Tibial nerve (tissue), 4 donors: ENCODE results near the gene WASF3. TPM values are rescaled to one million over a fixed set of nuclear protein-coding genes. Genes with fewer than 3 reads are reported as not detected.

Source experiments
- DNase-seq, 2 donors: peaks; one replicate each; pipeline ENCODE4 v3.0.0-alpha.2; 2019; ENCODE audit warnings: low spot score in 2 of 2
- H3K27ac ChIP-seq, 4 donors: fragments of 200-600 bp; sonication (generic) in 3 of 4; one replicate each; pipeline ENCODE4 v1.5.1; 2017 to 2019; ENCODE audit warnings: mild to moderate bottlenecking in 1 of 4
- H3K27me3 ChIP-seq, 2 donors: fragments of 200-600 bp; sonication (generic) in 1 of 2; one replicate each; pipeline versions ENCODE4 v1.5.1 to v1.6.0; 2017 to 2019
- H3K36me3 ChIP-seq, 3 donors: fragments of 200-600 bp; sonication (generic); one replicate each; pipeline ENCODE4 v1.5.1; 2018 to 2019
- H3K4me1 ChIP-seq, 4 donors: fragments of 200-600 bp; sonication (generic) in 3 of 4; one replicate each; pipeline ENCODE4 v1.5.1; 2017 to 2019
- H3K4me3 ChIP-seq, 4 donors: fragments of 200-600 bp; sonication (generic) in 3 of 4; one replicate each; pipeline ENCODE4 v1.5.1; 2017 to 2019; ENCODE audit warnings: mild to moderate bottlenecking in 1 of 4, moderate library complexity in 1 of 4
- H3K9me3 ChIP-seq, 4 donors: fragments of 200-600 bp; sonication (generic) in 3 of 4; one replicate each; pipeline ENCODE4 v1.5.1; 2017 to 2019
- EP300 ChIP-seq, 2 donors: sonication (generic); formaldehyde crosslinking; IDR thresholded peaks; one replicate each; pipeline ENCODE4 v1.6.1; 2017; ENCODE audit warnings: antibody characterized with exemption in 2 of 2, mild to moderate bottlenecking in 1 of 2
- POLR2A ChIP-seq, 2 donors: fragments of 450-650 bp; IDR thresholded peaks; one replicate each; pipeline ENCODE4 v1.6.1; 2017; ENCODE audit warnings: antibody characterized with exemption in 2 of 2, mild to moderate bottlenecking in 2 of 2, moderate library complexity in 2 of 2
- WGBS, 2 donors: methylation state at CpG; one replicate each; pipeline ENCODE4 v1.1.5; 2018; 5-methylcytosine and 5-hydroxymethylcytosine counted together
- total RNA-seq, 4 donors: library from RNA; depleted of rRNA; stranded (reverse); fragments of >200 nt; gene quantifications; one replicate each; pipeline ENCODE4 v1.1.0, GENCODE V29; 2016
- TF ChIP-seq, protein P1 (sequence below), 5 experiments: fragments of 200-600 bp in 3 of 5; fragments of 450-650 bp in 2 of 5; sonication (generic) in 3 of 5; IDR thresholded peaks; one replicate each; pipeline ENCODE4 v1.5.1; 2016 to 2019; ENCODE audit warnings: antibody characterized with exemption in 5 of 5, mild to moderate bottlenecking in 3 of 5, moderate library complexity in 2 of 5

WASF3 gene
- total RNA-seq, 4 donors from 2014 or later, result 23.7 to 47.9 (median 40.7) TPM

DNA sequence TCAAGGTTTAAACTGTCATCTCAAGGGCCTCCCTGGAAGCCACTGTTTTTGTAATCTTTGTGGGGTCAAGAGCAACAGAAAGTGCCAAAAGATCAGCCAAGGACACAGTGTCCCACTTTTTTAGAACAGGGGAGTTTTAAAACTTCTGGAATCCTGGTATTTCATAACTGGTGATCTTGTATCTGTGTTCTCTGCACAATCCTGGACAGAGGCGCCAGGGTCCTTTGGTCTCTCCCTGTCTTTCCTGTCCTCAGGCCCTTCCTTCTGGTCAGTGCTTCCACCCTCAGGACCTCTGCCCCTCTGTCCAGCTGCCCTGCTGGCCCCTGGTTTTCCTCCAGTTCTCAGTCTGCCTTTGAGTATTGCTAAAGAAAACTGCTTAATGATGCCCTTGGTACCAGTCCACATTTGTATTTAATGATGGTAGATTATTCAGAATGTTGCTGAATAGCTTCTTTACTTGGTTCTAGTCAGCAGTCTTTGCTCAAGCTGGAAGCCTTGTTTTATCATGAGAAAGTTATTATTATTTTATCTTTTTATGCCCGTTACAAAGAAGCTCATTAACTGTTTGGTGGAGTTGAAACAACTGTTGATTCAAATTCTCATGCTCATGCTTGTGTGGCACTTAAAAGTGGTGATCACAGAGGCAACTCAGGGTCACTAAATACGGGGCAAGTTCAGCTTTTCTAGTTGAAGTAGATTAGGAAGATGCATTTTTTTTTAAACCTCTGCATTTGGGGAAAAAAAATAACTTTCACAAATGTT, 47.5 kb downstream of the WASF3 start:
- Histone ChIP-seq H3K36me3 (no peaks in the 10 kb centered on the region), H3K27me3 (no peaks in the 10 kb centered on the region), H3K4me1 (peaks cover 0 to 37% (median 0%) of the 10 kb centered on the region in 4 donors), H3K27ac (peak overlapping the region in 2 of 4 donors; percentile 0 to 60), H3K4me3 (no peak overlapping the region), H3K9me3 (no peaks in the 10 kb centered on the region)
- TF ChIP-seq EP300 (IDR thresholded peaks at IDR 0.05) (peak; percentile 74 to 87), POLR2A (IDR thresholded peaks at IDR 0.05) (no peak)
- WGBS, 2 donors, result 31 to 32% methylated on average over 3 of the region's 3 CpGs
- peak; percentile 64 to 72 for DNase-seq

DNA sequence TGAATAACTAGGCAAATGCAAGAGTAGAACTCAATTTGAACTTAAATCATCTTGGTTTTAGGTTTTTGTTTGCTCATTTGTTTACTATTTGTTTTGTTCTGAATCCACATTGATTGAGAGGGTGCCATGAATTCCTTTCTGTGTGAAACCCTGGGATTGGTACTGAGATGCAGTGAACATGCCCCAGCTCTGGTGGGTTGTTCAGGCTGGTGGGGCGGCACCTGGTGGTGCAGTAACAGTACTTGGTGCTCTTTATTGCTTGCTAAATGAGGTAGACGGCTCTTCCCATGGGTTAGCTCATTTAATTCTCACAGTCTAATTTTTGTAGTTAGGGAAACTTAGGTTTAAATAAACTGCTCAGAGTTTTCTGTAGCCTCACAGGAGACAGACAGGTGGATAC, 48.4 kb downstream of the WASF3 start:
- TF ChIP-seq, protein P1, sequence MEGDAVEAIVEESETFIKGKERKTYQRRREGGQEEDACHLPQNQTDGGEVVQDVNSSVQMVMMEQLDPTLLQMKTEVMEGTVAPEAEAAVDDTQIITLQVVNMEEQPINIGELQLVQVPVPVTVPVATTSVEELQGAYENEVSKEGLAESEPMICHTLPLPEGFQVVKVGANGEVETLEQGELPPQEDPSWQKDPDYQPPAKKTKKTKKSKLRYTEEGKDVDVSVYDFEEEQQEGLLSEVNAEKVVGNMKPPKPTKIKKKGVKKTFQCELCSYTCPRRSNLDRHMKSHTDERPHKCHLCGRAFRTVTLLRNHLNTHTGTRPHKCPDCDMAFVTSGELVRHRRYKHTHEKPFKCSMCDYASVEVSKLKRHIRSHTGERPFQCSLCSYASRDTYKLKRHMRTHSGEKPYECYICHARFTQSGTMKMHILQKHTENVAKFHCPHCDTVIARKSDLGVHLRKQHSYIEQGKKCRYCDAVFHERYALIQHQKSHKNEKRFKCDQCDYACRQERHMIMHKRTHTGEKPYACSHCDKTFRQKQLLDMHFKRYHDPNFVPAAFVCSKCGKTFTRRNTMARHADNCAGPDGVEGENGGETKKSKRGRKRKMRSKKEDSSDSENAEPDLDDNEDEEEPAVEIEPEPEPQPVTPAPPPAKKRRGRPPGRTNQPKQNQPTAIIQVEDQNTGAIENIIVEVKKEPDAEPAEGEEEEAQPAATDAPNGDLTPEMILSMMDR (IDR thresholded peaks at IDR 0.05), result no peak
- TF ChIP-seq POLR2A (IDR thresholded peaks at IDR 0.05) (no peak), EP300 (IDR thresholded peaks at IDR 0.05) (no peak)
- H3K4me3 ChIP-seq, result no peak overlapping the region
- H3K27me3 ChIP-seq, result no peaks in the 10 kb centered on the region
- peak overlapping the region in 1 of 4 donors; percentile 60 for H3K27ac ChIP-seq
- peaks cover 0 to 28% (median 0%) of the 10 kb centered on the region in 4 donors for H3K4me1 ChIP-seq
- H3K36me3 ChIP-seq, result no peaks in the 10 kb centered on the region
- DNase-seq, result no peak
- WGBS, 2 donors, result 69 to 84% methylated on average over 2 of the region's 2 CpGs
- H3K9me3 ChIP-seq, result no peaks in the 10 kb centered on the region

DNA sequence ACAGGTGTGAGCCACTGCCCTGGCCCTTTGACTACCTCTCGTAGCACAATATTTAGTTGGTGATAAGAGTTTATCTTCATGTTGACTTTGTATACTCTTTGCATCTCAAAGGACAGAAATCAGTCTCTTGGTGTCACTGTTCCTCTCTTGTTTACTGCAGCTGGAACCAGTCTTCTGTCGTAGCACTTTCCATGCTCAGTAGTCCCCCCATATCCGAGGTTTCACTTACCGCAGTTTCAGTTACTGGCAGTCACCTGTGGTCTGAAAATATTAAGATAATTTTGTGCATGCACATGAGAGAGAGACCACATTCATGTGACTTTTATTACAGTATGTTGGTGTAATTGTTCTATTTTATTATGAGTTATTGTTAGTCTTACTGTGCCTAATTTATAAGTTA, 49.1 kb downstream of the WASF3 start:
- no peaks in the 10 kb centered on the region for H3K36me3 ChIP-seq
- H3K27ac ChIP-seq, result no peak overlapping the region
- 66 to 82% methylated on average over 4 of the region's 4 CpGs for WGBS, 2 donors
- no peak for TF ChIP-seq POLR2A (IDR thresholded peaks at IDR 0.05)
- no peak for TF ChIP-seq EP300 (IDR thresholded peaks at IDR 0.05)
- TF ChIP-seq, protein P1 (IDR thresholded peaks at IDR 0.05), result no peak
- peaks cover 0 to 27% (median 0%) of the 10 kb centered on the region in 4 donors for H3K4me1 ChIP-seq
- DNase-seq, result no peak
- H3K4me3 ChIP-seq, result no peak overlapping the region
- no peaks in the 10 kb centered on the region for H3K27me3 ChIP-seq
- H3K9me3 ChIP-seq, result no peaks in the 10 kb centered on the region

DNA sequence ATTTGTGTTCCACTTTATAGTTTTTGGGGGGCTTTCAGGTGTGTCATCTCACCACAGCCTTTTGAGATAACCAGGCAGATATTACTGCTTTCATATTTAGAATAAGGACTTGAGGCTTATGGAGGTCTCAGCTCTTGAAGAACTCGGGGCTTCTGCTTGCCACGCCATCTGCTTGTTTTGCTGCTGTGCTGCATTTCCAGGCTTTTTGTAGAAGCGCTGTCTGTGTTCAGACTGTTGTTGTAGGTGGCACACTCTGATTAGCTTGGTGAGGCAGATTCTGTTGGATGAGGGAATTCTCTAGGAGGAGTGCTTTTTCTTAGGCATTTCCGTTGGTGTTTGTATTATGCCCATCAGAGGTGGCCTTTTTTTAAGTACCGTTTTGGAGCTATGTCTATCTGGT, 57.2 kb downstream of the WASF3 start:
- TF ChIP-seq, protein P1 (IDR thresholded peaks at IDR 0.05), result no peak
- TF ChIP-seq EP300 (IDR thresholded peaks at IDR 0.05) (no peak), POLR2A (IDR thresholded peaks at IDR 0.05) (no peak)
- H3K4me3 ChIP-seq, result no peak overlapping the region
- no peaks in the 10 kb centered on the region for H3K27me3 ChIP-seq
- 75 to 84% methylated on average over 5 of the region's 5 CpGs for WGBS, 2 donors
- H3K4me1 ChIP-seq, result no peaks in the 10 kb centered on the region
- H3K9me3 ChIP-seq, result no peaks in the 10 kb centered on the region
- DNase-seq, result no peak
- H3K27ac ChIP-seq, result no peak overlapping the region
- H3K36me3 ChIP-seq, result peaks cover 0 to 5% (median 0%) of the 10 kb centered on the region in 3 donors

DNA sequence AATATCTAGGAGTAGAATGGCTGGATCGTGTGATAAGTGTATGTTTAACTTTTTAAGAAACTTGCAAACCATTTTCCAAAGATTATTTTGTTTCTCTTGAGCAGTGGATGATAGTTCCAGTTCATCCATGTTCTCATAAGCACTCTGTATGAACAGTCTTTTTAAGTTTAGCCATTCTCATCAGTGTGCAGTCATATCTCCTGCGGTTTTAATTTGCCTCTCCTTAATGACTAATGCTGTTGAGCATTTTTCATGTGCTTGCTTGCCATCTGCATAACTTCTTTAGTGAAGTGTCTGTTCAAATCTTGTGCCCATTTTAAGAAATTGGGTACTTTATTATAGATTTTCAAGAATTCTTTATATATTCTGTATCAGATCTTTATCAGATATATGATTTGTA, 58.6 kb downstream of the WASF3 start:
- Histone ChIP-seq H3K4me3 (no peak overlapping the region), H3K36me3 (peaks cover 0 to 5% (median 0%) of the 10 kb centered on the region in 3 donors), H3K27me3 (no peaks in the 10 kb centered on the region), H3K4me1 (no peaks in the 10 kb centered on the region), H3K9me3 (no peaks in the 10 kb centered on the region), H3K27ac (no peak overlapping the region)
- TF ChIP-seq, protein P1 (IDR thresholded peaks at IDR 0.05), result no peak
- TF ChIP-seq POLR2A (IDR thresholded peaks at IDR 0.05) (no peak), EP300 (IDR thresholded peaks at IDR 0.05) (no peak)
- WGBS, 2 donors, result 80 to 81% methylated on average over 2 of the region's 2 CpGs
- DNase-seq, result no peak
